Measurements from ENCODE around the gene BSN. TPM values are rescaled to one million over a fixed set of nuclear protein-coding genes. Genes with fewer than 3 reads are reported as not detected.

The BSN gene
- total RNA-seq, 3 donors from 2014 or later = 0.17 to 1.2 (median 0.36) TPM

DNA sequence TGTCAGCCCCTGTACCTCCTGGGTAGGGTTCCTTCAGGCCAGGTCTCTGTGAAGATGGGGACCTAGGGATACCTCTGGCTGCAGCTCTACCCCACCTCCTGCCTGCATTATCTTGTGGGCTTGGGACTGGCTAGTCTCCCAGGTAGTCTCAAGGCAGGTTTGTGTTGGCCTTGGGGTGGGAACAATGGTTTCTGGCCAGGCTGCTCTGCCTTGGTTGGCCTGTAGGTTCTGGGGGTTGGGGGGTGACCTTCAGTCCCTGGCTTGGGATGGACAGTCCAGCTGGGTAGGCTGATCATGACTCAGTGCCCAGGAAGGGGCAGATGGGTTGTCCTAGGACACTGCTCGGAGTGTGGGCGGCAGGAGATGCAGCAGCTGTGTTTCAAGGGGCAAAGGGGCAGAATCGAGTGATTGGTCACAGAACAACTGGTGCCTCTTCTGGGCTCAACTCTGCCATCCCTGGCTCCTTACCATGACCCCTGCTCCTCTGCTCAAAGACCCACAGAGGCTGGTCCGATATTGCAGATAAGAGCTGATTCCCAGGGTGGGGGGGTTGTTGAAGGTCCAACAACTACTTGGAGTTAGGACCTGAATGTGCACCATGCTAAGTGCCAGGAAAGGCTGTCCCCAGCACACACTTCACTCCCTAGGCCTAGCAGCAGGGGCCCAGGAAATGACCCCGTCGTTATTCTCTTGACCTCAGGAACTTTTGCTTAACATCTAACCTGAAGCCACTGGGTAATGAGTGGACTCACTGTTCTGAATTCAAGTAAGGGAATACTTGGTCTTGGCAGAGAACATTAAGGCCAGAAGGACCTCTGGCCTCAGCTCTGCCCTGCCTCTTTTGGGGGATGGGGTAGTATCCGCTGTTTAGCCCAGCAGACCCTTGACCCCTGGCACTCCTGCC lies 18.1 kb upstream of the BSN start:
- intact Hi-C loops (cut with DNase I, micrococcal nuclease) = no loop called here
- H3K4me3 ChIP-seq = no peak overlapping the region
- no peak for DNase-seq
- ATAC-seq = no peak
- no peaks in the 10 kb centered on the region for H3K9me3 ChIP-seq
- no peak for TF ChIP-seq CTCF (IDR thresholded peaks at IDR 0.05)
- no peaks in the 10 kb centered on the region for H3K36me3 ChIP-seq (ENCODE audit: low read depth)
- peaks cover 7% of the 10 kb centered on the region for H3K4me1 ChIP-seq (ENCODE audit: low read depth)

- no peak for DNase-seq
- H3K4me3 ChIP-seq = no peak overlapping the region
- no peak for TF ChIP-seq CTCF (IDR thresholded peaks at IDR 0.05)
- intact Hi-C loops (cut with DNase I, micrococcal nuclease) = no loop called here
- no peak for ATAC-seq
- no peaks in the 10 kb centered on the region for H3K36me3 ChIP-seq (ENCODE audit: low read depth)
- H3K9me3 ChIP-seq = no peaks in the 10 kb centered on the region
- peaks cover 7% of the 10 kb centered on the region for H3K4me1 ChIP-seq (ENCODE audit: low read depth)
Measured at GRCh38 chr3:49536875-49537533, 17.3 kb upstream of the BSN start.

DNA sequence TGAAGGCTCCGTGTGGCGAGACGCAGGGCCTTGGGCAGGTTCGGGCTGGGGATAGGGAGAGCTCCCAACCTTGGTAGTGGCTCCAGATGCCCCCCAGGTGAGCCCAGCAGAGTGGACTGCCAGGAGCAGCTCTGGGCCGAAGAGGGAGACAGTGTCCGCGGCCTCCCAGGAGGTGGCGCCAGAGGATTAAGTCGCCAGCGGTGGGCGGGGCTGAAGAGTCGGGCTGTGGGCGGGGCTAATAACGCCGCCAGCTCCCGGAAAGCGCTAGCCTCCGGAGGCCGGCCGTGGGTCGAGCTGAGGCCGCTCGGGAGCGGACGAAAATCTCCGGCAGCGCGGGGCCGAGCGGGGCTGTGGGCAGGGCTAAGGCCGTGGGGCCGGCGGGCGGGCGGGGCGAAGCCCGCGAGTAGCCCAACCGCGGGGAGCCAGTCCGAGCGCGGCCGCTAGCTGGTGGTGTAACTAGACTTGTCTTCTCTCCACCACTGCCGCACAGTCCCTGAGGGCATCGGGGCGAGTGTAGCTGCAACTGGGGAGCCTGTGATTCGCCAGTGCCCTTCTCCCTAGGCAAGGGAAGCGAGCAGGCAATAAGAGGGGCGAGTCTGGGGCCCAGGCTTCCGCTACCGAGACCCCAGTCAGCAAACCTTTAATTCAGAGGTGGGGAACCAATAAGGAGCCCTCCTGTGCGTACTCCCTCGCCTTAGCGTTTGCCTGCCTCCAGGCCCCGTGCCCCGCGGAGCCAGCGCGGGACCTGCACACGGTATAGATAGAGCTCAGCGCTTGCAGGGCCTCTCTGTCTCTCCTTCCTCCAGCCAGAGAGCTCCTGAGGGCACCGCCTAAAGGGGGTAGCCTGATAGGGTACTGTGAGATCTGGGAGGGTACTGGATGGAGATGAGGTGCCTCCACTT lies 14.4 kb upstream of the BSN start:
- Histone ChIP-seq H3K9me3 (no peaks in the 10 kb centered on the region), H3K4me1 (ENCODE audit: low read depth) (peaks cover 7% of the 10 kb centered on the region), H3K36me3 (ENCODE audit: low read depth) (no peaks in the 10 kb centered on the region), H3K4me3 (peak overlapping the region; percentile 4)
- intact Hi-C loops (cut with DNase I, micrococcal nuclease) = loop anchor here (5.0 kb wide), 2 partner anchors 127 to 132 kb away; partner anchors contain the start of gene APEH (in 1 of the 2)
- DNase-seq (peak; percentile 94 to 96 (median 95)), ATAC-seq (peak; percentile 98)
- peak; percentile 72 for TF ChIP-seq CTCF (IDR thresholded peaks at IDR 0.05)

DNA sequence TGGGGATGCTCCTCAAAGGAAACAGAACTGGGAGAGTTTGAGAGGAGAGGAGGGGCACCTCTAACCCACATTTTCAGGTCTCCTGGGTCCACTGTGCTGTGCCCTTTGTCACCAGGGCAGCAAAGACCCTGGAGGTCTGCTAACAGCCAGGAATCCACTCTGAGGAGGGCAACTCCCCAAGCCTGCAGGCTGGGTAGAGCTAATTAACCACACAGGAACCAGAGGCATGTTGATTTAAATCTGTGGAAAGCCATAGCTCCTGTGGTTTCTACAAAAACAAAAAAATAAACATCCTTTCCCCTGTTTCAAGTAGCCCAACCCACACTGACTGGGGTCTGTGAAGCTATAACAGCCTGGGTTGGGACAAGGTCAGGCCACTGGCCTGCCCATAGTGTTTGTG lies 2.2 kb upstream of the BSN start:
- ATAC-seq (no peak), DNase-seq (no peak)
- Histone ChIP-seq H3K4me1 (ENCODE audit: low read depth) (no peaks in the 10 kb centered on the region), H3K4me3 (no peak overlapping the region), H3K36me3 (ENCODE audit: low read depth) (no peaks in the 10 kb centered on the region), H3K9me3 (no peaks in the 10 kb centered on the region)
- no peak for TF ChIP-seq CTCF (IDR thresholded peaks at IDR 0.05)
- intact Hi-C loops (cut with DNase I, micrococcal nuclease) = no loop called here

DNA sequence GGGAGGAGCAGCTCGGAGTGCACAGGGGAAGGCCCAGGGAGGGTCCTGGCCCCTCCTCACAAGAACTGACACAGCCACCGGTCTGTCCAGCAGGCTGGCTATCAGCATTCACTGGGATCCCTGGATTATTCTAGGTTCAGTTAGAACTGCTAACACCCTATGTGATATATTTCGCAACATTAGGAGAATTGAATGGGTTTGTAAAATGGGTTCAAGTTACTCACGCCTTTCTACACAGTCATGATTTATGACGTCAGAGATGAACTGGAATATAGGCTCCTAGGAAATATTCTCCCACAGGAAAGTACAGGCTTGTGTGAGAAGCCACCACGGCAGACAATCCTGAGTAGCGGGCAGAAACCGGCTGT lies 969 bp upstream of the BSN start:
- DNase-seq (no peak), ATAC-seq (no peak)
- TF ChIP-seq CTCF (IDR thresholded peaks at IDR 0.05) = no peak
- no peaks in the 10 kb centered on the region for H3K36me3 ChIP-seq (ENCODE audit: low read depth)
- no peak overlapping the region for H3K4me3 ChIP-seq
- no peaks in the 10 kb centered on the region for H3K4me1 ChIP-seq (ENCODE audit: low read depth)
- H3K9me3 ChIP-seq = no peaks in the 10 kb centered on the region
- intact Hi-C loops (cut with DNase I, micrococcal nuclease) = no loop called here
